Kidney glomerular epithelial cell (primary cell): ENCODE data around the gene MFSD6L.

Experiments used
- DNase-seq: peaks from one replicate; lab custom pipeline; 2025; lab: John Stamatoyannopoulos, UW

Gene MFSD6L

DNA sequence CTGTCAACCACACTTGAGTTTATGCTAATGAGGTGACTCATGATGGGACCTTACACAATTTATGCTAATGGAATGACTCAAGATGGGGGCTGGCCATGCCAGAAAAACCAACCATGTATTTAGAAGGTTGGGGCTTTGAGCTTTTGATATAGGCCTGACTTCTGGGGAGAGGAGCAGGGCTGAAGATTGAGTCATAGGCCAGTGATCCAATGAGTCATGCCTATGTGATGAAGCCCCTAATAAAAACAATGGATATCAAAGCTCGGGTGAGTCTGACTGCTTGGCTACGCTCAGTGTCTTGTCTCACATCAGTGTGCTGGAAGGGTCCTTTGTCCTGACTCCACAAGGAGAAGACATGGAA lies 7.3 kb downstream of the MFSD6L start:
- DNase-seq, result peak; percentile 13

DNA sequence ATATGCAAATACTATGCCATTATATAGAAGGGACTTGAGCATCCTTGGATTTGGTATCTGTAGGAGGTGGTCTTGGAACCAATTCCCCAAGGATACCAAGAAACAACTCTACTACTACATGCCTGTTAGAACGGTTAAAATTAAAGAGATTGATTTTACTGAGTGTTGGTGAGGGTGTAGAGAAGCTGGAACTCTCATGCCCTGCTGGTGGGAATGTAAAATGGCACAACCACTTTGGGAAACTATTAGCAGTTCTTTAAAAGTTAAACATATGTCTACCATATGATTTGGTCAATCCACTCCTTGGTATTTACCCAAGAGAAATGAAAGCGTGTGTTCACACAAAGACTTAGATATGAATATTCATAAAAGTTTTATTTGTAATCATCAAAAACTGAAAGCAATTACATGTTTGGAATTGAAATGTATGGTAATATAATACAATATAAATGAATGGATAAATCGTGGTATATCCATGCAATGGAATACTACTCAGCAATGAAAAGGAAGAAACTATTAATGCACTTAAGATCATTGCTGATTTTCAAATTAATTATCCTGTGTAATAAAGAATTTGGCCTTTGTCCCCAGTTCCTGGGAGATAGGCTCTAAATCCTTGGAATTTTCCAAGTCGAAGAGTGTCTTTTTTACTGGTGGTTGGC lies 7.8 kb downstream of the MFSD6L start:
- no peak for DNase-seq

- DNase-seq, result no peak
Observed at GRCh38 chr17:8789743-8790142, 9.4 kb downstream of the MFSD6L start.

DNA sequence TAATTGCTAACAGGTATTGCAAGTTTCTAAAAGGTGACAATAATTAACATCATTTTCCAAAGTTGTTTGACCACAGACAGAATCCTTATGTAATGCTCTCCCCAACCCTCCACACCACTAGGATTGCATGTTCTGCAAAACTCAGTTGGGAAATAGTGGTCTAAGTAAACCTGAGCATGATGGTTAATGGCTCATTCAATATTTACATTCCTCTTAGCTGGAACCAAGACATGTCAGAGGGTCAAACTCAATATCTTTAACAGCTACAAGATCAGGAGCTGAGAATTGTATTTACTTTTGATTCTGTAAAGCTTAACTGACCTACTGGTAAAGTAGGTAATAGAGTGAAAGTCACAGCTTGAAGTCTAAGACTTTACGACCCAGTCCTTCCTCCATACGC lies 10.2 kb downstream of the MFSD6L start:
- DNase-seq, result no peak

DNA sequence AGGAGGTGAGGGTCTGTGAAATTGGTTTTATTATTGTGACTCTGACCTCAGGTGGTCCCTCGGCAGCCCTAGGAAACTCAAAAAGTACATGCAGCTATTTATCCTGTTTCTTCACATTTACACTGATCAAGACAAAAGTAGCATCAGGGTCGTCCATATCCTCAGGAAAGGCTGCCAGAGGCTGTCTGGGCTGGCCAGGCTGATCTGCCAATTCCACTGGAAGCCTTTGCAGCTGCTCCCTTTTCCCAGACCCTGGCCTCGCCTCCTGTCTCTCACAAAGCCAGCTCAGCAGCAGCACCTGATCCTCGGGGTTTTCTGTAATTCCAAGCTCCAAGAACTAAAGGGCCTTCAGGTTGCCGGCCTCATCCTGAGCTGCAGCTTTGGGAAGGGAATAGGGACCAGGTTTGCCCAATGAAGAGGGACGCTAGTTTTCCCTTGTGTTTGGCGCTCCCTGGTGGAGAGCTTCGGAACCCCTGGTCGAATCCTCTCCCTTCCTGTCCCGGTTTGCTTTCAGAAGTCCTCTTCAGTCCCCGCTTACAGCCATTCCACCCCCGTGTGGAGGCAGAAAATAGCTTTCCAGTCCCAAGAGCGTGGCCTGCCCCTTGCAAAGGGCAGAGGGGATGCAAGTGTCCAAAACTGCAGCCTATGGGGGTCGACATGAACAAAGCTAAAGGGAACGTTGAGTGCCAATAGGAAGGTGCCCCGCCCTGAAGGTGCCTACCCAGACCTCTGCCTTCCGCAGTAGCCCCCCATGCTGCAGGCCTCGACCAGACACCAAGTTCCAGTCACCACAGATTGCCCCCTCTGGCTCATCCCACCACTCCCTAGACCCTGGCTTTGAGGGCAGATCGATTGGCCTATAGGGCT lies 13.4 kb downstream of the MFSD6L start:
- DNase-seq, result peak; percentile 8

GRCh38 chr17:8782176-8782575 lies 17.0 kb downstream of the MFSD6L start:
- DNase-seq, result no peak

GRCh38 chr17:8781776-8782175 lies 17.4 kb downstream of the MFSD6L start:
- DNase-seq, result no peak

GRCh38 chr17:8776881-8777280 lies 22.3 kb downstream of the MFSD6L start:
- DNase-seq, result no peak

DNA sequence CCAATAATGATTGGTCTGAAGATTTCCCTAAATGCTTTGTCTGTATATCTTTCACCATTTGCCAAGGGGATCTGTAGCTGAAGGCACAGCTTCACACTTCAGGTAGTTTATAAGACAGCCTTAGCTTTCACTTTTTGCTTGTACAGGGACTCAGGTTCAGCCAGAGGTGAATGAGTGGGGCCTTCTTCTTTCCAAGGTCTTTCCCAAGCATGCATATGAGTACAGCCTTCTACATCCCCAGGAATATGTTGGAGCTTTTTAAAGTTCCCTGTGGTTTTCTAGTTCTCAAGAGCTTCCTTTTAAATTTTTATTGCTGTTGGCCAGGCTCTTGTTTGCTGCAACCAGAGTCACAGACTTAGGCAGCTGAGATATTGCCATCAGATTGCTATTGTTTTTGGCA lies 22.9 kb downstream of the MFSD6L start:
- DNase-seq, result no peak

DNA sequence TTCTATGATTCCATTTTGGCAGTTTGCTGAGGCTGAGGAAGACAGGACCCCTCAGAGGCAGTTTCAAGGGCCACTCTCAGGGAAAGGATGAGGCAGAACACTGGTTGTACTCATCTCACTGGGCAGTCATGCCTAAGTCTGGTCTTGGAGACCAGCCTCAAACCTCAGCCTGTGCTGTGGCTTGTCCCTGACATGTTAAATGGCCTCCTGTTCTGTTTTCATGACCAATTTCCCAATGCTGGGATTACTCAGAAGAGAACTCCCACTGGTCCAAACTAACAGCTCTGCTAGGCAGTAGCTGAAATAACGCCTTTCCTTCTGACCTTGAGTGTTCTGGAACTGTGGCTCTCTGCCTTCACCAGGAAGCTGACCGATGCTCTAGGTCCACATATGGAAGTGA lies 32.4 kb downstream of the MFSD6L start:
- DNase-seq, result no peak

GRCh38 chr17:8762012-8762411 lies 37.2 kb downstream of the MFSD6L start:
- DNase-seq, result no peak

DNA sequence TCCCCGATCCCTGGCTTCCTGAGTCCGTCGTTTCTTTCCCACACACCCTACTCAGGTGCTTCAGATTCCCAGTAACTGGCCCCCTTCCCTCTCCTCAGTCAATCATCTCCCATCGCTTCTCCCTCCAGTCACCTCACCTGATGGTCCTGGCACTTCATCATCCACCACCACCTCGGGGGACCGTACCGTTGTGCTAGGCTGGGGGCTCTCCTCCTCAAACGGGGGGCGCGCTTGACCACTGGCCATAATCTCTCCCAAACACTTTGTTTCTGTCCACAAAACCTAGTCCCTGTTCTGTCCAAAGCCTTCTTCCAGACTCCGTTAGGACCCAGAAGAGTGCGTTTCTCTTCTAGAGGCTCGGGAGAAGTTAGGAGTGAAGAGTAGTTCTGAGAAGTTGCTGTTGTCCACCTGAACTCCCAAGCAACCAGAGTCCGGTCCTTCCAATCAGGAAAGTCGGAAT lies 41.0 kb downstream of the MFSD6L start, which contains the start of gene SPDYE4:
TSS of gene SPDYE4 (minus strand) at position 410 of the 460 bp plus-strand sequence. CDS start at position 246, 164 bp downstream.
- DNase-seq, result no peak

DNA sequence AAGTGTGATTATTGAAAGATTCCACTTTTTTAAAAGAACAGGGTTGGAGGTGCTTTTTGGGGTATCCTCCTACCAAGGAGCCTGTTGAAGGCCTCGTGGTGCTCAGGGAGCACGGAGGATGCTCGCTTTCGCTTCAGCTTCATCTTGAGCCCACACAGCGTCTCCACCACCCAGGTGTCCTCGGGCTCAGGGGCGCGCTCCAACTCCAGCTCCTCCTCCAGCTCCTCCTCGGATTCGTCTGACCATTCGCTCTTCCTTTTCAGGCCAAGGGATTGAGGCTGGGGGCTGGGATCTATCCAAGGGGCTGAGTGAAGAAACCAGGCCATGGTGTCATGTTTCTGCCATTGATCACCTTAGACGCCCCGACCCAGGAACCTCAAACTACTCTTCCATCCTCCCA lies 42.0 kb downstream of the MFSD6L start:
- no peak for DNase-seq

- no peak for DNase-seq
Observed at GRCh38 chr17:8755590-8756255, 43.4 kb downstream of the MFSD6L start.

DNA sequence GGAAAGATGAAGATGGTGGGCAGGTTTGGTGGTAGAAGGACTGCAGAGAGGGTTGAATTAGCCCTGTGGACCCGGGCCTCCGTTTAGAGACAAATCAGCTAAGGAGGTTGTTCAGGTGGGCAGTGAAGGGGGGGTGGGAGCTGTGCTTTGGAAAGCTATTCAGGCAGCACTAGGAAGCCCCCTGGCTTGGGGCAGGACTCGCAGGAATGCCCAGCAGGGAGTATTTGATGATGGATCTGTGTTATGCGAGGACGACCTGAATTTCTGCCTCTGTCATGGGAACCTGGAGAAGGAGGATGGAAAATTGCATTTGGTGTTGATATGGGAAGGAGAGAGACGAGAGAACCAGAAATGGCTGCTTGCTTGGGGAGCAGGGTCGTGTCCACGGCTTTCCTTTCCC lies 44.3 kb downstream of the MFSD6L start:
- no peak for DNase-seq

DNA sequence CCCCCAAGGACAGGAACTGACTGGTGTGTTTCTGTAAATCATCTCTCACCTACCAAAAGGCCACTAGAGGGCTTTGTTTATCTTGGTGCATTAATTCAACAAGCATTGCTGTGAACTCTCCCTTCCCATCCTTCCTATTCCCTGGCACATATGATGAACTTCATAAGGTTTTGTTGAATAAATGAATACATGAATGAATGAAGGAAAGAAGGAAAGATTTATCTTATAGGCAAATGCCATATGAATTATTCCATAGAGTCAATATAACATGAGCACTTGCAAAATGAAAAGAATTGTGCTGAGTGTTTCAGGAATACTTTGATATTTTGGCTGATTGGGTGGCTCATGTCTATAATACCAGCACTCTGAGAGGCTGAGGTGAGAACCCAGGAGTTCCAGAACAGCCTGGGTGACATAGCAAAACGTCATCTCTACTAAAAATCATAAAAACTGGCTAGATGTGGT lies 45.2 kb downstream of the MFSD6L start:
- DNase-seq, result peak; percentile 40

DNA sequence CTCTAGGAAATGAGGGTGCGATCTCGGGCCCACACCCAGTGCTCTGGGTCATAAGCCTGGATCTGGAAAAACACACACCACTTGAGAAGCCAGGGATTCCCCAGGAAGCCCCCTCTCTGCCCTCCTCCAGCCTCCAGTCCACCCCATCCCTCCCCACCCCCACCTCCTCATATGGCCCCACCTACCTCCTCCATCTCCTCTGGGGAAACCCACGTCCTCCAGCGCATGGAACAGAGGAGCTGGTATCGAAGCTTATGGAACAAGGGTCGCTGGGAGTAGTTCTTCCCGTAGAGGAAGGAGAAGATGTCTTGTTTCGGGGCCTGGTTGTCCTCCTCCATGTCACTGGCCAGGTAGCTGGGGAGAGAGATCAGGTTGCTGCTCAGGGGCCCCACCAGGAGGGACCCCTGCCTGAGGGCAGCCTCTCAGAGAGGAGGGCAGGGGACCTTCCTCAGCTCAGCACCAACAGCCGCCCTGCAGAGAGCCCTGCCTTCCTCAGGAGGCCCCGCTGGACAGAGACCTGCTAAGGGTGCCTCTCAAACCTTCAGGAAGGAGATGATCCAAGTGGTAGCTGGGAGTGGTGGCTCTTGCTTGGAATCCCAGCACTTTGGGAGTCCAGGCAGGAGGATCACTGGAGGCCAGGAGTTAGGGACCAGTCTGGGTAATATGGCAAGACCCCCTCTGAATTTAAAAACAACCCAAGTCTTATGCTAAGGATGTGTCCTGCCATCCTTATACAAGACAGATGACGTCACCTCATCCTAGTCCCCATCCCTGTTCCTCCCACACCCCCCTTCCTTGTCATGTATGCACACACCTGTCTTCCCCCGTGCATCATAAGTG lies 45.8 kb downstream of the MFSD6L start:
- no peak for DNase-seq

DNA sequence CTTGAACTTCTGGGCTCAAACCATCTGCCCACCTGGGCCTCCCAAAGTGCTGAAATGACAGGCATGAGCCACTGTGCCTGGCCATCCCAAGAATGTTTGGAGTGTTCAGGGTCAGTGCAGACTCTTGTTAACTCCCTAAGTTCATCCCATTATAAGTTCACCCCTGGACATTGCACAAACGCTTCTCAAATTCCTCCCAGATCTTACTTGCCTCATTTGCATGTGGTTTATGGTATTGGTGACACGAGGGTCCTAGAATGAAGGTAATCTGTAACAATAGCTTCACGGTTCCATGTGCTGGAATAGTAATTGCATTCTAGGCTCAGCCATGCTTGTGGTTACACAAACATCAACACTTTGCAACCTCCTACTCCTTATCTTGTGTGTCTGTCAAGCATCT lies 49.5 kb downstream of the MFSD6L start:
- peak; percentile 25 for DNase-seq

DNA sequence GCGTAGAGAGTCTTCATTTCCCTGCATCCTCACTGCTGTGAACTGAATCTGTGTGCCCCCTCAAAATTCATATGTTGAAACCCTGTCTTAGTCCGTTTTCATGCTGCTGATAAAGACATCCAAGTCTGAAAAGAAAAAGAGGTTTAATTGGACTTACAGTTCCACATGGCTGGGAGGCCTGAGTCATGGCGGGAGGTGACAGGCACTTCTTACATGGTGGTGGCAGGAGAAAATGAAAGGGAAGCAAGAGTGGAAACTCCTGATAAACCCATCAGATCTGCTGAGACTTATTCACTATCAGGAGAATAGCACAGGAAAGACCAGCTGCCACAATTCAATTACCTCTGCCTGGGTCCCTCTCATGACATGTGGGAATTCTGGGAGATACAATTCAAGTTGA lies 51.4 kb downstream of the MFSD6L start:
- DNase-seq, result no peak
